Pulmonary artery endothelial cell (primary cell): ENCODE data around the gene ZC3H10. TPM values are rescaled to one million over a fixed set of nuclear protein-coding genes. Genes with fewer than 3 reads are reported as not detected.
"Not testable (repeated sequence)": the region's sequence is repeated elsewhere in the genome, so short reads cannot be mapped to it uniquely, and the experiment has no call there.

ENCODE experiments used
- DNase-seq: peaks from one replicate; pipeline ENCODE4 v3.0.0-alpha.2; 2011; ENCODE audit warnings: low read depth, low spot score
- total RNA-seq: library from RNA; depleted of rRNA; stranded (reverse); fragments of >200 nt; gene quantifications from 2 replicates; pipeline ENCODE4 v1.2.3, GENCODE V29; 2014

The ZC3H10 gene, protein sequence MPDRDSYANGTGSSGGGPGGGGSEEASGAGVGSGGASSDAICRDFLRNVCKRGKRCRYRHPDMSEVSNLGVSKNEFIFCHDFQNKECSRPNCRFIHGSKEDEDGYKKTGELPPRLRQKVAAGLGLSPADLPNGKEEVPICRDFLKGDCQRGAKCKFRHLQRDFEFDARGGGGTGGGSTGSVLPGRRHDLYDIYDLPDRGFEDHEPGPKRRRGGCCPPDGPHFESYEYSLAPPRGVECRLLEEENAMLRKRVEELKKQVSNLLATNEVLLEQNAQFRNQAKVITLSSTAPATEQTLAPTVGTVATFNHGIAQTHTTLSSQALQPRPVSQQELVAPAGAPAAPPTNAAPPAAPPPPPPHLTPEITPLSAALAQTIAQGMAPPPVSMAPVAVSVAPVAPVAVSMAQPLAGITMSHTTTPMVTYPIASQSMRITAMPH
- 5.5 and 7.0 TPM in 2 replicates for total RNA-seq

DNA sequence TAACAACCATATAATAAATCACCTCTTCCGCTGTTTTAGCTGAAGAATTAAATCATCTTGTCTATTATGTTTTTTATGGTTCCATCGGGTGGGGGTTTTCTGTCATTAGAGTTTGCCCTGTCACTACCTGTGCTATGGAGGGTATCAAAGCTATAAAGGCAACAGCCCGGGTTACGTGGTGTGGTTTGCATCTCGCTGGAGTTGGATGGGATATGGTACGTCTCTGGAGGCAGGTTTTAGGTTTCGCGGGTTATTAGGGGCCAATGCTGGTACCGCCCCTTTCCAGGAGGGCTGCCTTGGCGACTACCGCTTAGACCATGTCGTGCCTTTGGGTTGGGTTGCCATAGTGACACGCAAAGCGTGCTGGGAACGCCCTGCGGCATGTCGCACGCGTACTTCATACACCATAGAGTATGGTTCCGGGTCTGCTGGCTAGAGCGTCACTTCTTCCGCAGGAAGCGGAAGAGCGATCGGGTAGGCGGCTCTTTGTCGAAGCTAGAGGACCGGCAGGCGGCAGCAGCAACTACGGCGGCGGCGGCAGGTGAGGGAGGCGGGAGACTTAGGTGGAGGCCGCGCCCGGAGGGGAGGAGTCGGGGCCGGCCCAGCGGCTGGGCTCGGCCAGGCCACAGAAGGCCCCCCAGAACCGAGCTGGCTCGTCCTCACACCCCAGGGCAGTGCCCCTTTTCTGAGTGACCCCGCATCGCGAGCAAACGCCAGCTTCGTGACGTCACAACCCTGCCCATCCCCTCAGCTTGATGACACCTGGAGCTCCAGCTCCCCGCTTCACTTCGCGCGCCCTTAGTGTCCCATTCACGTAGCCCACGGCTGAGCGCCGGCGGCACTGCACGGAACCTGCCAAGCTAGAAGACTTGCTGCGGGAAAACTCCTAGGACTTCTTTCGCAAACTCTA, at the start of gene ZC3H10:
Gene ZC3H10, plus strand, starts transcription at position 489 of the 910 bp plus-strand sequence. CDS start 2,297 bp downstream, outside the sequence.
- DNase-seq = peak; percentile 95

DNA sequence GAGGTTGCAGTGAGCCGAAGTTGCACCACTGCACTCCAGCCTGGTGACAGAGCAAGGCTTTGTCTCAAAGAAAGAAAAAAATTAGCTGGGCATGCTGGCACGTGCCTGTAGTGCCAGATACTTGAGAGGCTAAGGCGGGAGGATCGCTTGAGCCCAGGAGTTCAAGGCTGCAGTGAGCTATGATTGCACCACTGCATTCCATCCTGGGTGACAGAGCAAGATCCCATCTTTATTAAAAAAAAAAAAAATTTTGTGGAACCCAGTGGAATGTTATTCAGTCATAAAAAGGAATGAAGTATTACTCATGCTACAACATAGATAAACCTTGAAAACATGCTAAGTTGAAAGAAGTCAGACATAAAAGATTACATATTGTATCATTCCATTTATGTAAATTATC, 46.4 kb upstream of the ZC3H10 start:
- no peak for DNase-seq

DNA sequence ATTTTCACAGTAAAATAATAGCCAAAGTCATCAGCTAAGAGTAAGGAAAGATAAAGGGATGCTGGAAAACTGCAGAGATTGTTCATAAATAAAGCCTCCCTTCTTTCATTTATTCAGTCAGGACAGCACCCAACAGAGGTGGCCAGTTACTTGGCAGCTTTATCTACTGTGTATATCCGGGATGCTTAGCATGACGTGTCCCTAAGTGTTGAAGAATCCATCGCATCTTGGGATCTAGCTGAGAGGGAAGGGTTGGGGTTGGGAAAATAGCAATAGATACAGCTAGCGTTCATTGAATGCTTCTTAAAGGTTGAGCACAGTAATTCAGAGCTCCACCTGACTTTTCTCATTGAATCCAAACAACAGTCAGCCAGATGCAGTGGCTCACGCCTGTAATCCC, 43.7 kb upstream of the ZC3H10 start:
- DNase-seq = no peak

DNA sequence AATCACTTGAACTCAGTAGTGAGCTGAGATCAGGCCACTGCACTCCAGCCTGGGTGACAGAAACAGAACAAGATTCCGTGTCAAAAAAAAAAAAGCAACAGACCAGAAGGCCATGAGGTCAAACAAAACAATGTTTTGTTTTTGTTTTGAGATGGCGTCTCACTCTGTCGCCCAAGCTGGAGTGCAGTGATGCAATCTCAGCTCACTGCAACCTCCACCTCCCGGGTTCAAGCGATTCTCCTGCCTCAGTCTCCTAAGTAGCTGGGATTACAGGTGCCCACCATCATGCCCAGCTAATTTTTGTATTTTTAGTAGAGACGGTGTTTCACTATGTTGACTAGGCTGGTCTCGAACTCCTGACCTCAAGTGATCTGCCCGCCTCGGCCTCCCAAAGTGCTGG, 40.1 kb upstream of the ZC3H10 start:
- not testable (repeated sequence) for DNase-seq

DNA sequence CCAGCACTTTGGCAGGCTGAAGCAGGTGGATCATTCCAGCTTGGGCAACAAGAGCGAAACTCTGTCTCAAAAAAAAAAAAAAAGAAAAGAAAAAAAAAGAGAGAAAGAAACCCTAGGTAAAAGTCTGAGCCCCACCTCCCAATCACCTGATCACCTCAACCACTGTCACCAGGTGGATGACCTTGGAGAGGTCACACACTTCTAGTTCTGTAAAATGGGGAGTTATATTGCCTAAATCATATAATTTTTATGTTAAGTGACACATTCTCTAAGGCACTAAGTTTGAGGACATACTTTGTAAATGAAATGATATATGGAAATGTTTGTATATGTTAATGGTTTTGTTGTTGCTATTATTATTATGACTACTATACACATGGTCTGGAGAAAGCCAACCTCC, 39.6 kb upstream of the ZC3H10 start:
- DNase-seq = no peak

DNA sequence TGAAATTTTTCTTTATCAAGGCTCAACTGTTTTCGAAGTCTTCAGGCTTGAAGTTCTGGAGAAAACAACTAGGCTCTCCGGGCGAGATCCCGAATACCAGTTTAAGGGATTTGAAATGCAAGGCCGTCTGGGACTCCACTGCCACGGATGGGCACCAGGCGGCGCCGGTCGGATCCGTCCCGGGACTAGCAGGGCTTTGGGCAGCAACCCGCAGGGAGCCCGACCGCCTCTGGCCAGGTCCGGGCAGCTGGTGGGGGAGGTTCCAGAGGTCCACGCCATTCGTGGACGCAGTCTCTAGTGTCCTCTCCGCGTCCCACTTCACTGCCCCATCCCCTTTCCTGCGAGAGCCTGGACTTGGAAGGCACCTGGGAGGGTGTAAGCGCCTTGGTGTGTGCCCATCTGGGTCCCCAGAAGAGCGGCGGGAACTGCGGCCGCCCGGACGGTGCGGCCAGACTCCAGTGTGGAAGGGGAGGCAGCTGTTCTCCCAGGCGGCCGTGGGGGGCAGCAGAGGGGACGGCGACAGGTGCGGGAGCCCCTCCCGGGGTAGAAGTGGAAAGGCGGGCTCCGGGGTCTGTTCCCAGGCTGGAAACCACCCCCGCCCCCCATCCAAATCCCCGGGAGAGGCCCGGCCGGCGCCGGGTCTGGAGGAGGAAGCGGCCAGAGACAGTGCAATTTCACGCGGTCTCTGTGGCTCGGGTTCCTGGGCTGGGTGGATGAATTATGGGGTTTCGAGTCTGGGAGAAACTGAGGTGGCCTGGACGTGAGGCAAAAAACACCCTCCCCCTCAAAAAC, 38.9 kb upstream of the ZC3H10 start:
- DNase-seq = peak; percentile 66

DNA sequence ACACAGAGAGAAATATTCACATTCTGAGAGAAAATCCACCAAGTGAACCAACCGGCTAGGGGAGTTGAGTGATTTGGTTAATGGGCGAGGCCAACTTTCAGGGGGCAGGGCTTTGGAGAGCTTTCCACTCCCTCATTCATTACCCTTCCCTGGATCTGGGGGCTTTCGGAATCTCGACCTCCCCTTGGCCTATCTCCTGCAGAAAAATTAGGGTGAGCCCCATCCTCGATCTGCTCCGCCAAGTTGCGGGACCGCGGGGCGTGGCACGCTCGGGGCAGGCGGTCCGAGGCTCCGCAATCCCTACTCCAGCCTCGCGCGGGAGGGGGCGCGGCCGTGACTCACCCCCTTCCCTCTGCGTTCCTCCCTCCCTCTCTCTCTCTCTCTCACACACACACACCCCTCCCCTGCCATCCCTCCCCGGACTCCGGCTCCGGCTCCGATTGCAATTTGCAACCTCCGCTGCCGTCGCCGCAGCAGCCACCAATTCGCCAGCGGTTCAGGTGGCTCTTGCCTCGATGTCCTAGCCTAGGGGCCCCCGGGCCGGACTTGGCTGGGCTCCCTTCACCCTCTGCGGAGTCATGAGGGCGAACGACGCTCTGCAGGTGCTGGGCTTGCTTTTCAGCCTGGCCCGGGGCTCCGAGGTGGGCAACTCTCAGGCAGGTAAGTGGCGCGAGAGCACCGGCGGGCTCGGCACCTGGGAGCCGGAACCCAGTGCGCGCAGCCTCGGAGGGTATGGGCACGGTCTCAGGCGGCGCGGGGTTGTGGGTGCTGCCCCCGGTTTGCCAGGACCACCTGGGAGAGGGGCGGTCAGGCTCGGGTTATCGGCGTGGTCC, 38.1 kb upstream of the ZC3H10 start, which contains the start of gene ERBB3:
Gene ERBB3, plus strand, starts transcription at position 443 of the 833 bp plus-strand sequence. Its CDS starts 136 bp downstream, at position 579.
- peak; percentile 29 for DNase-seq

DNA sequence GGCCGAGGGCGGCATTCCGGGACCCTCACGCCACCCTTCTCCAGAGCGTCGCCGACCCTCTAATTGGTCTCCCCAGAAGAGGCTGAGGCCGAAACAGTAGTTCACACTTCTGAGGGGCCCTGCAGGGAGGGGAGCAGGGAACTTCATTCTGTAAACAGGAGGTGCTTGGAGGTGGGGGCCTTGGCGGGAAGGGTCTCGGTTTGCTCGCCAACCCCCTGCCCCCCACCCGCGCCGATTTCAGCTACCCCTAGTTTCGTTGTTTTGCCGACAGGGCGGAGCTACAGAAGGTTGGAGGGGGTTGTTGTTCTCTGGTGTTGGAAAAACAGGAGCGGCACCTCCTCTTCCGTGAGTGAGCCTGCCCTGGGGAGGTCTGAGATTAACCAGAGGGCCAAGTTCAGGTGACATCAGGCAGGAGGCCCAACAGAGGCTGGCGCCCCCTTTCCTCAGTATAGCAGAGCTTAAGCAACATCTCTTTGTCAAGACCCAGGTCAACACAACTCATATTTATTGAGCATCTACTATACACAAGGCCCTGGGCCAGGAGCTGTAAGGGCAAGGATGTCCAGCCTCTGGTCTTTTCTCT, 37.4 kb upstream of the ZC3H10 start:
- DNase-seq = no peak

DNA sequence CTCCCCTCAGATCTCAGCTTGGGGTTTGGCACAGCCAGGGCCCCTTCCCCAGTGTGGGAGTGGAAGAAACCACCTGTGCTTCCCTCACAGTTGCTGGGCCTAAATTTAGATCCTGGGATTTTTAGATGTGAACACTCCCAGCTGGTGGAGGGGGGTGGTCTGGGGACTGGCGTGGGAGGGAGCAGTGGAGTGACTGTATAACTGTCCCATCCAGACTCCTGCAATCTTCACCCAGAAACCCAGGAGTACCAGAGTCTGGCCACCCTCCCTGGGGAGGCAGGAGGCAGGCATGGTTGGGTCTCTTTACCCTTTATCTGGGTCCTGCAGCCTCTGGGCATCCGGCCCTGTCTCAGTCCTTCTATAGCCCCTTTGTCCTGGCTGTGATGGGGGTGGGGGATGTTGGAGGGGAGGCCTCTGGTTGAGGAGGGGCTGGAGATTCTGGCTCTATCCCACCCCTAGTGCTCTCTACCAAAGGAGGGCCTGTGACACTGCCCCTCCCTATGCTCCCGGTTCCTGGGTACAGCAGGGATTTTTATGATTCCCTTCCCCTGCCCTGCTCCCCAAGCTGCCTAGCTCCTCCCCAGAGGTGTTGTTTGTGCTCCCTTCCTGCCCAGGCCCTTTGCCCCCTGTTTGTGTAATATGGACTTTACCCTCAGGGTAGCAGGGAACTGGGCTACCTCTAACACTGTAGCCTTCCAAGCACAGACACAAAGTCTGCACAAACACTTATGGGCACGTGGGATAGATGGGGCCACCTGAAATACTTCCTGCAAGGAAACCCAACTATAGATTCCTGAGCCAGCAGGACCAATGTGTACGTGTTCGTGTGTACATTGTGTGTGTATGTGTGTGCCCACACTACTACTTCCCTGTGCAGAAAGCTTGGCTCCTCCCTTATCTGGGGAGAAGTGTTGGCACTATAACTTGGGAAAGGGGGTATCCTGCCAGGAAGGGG, 36.4 kb upstream of the ZC3H10 start:
- DNase-seq = no peak

DNA sequence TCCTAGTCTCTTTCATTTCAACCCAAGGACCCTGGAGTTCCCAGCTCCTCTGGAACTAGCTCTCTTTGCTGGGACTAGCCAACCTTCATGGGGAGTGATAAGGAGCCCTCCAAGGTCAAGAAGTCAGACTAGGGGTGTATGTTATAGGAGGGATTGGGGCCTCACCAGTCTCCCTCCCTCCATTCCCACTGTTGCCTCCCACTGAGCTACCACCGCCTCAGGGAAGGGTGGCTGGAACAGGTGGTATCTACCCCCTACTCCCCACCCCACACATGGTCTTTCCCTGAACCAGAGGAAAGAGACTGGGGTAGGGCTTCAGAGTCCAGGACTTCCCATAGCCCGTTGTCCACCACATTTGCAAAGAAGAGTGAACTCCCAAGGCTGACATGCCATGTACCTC, 35.7 kb upstream of the ZC3H10 start:
- DNase-seq = no peak

DNA sequence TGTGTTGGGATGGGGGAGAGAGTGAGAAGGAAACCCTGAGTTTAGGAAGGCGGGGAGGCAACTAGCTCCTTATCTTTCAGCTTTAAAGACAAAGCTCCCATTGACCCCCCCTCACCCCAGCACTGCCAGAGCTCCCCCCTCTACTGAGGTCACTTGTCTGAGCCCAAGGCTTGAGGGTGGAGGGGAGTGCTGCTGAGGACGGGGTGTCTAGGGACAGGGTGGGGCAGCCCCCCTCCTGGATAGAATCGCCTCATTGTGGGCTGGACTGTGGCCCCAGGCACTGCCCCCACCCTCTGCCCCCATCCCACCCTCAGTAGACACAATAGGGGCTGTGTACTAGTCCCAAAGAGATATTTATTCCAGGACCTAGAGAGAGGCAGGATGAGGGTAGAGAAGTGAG, 35.1 kb upstream of the ZC3H10 start:
- no peak for DNase-seq

DNA sequence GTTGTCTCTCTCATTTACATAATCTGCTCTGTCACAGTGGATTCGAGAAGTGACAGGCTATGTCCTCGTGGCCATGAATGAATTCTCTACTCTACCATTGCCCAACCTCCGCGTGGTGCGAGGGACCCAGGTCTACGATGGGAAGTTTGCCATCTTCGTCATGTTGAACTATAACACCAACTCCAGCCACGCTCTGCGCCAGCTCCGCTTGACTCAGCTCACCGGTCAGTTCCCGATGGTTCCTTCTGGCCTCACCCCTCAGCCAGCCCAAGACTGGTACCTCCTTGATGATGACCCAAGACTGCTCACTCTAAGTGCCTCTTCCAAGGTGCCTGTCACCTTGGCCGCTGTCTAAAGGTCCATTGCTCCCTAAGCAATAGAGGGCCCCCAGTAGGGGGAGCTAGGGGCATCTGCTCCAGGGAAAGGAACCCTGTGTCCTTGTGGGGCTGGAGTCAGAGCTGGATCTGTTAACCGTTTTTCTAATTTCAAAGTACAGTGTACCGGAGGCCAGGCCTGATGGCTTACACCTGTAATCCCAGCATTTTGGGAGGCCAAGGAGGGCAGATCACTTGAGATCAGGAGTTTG, 33.0 kb upstream of the ZC3H10 start:
- no peak for DNase-seq

DNA sequence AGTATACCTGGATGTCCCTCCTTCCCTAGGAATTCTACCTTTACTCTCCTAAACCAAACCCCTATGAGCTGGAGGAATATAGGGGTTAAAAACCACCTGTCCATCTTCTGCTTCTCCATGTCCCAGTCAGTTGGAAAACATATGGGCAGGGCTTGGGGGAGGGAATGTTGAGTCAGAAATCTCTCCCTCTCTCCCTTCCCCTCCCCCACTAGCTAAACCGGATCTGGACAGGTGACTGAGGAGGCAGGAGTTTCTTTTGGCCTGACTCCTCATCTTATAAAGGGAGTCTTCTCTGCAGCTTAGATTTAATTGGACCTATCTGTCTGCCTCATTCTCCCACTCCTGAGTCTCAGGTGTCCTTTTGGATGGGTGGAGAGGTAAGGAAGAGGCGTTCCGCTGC, 32.0 kb upstream of the ZC3H10 start:
- no peak for DNase-seq

DNA sequence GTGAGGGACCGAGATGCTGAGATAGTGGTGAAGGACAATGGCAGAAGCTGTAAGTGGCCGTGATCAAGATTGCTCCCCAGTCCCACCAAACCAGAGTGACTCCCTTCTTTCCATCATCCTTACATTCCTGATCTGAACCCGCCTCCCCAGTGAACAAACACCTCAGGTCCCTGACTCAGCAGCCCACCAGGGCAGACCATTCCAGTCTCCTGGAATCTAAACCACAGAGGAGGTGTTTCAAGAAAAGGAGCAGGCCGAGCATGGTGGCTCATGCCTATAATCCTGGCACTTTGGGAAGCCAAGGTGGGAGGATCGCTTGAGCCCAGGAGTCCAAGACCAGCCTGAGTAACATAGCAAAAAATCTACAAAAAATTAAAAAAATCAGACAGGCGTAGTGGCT, 31.5 kb upstream of the ZC3H10 start:
- DNase-seq = no peak

DNA sequence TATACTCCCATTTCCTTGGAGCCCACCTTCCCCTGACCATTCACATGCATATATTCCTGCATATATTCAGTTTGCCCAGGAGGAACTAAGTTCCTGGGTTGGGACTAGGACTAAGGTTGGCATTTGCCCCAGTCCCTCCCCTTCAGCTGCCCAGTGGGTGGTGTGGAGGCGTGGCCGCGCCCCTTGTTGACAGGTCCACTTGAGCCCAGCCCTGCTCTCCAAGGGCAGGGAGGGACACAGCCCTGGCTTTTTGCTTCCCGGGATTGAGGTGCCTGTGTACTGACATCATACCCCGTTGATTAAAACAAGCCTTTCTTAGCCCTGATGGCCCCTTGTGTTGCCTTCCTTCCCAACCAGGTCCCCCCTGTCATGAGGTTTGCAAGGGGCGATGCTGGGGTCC, 30.8 kb upstream of the ZC3H10 start:
- no peak for DNase-seq

DNA sequence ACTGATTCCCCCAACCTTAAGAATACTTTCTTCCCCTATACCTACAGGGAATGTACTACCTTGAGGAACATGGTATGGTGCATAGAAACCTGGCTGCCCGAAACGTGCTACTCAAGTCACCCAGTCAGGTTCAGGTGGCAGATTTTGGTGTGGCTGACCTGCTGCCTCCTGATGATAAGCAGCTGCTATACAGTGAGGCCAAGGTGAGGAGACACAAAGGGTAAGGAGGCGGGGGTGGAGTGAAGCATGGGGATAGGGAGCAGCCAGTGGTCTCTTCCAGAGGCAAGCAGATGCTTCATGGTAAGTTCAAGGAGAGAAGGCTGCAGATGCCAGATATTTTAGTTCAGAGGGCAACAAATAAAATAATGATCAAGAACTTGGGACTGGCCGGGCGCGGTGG, 20.3 kb upstream of the ZC3H10 start:
- no peak for DNase-seq

DNA sequence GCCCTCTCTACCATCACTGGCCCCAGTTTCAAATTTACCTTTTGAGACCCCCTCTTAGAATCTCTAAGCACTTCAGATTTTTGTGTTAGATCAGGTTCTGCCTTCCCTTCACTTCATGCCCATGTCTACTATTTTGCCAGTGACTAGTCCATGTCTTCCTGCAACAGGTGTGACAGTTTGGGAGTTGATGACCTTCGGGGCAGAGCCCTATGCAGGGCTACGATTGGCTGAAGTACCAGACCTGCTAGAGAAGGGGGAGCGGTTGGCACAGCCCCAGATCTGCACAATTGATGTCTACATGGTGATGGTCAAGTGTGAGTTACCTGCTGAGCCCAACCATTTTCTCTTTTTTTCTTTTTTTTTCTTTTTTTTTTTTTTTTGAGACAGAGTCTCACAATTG, 19.5 kb upstream of the ZC3H10 start:
- no peak for DNase-seq

DNA sequence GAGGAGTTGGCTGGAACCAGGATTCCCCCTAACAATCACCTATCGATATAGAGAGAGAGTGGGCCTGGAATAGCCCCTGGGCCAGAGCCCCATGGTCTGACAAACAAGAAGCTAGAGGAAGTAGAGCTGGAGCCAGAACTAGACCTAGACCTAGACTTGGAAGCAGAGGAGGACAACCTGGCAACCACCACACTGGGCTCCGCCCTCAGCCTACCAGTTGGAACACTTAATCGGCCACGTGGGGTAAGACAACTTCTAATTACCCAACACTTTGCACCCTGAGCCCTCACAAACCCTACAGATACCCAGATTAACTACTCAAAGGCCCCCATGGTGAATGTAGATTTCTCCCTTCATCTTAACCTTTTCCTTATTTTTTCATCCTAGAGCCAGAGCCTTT, 18.3 kb upstream of the ZC3H10 start:
- DNase-seq = no peak

DNA sequence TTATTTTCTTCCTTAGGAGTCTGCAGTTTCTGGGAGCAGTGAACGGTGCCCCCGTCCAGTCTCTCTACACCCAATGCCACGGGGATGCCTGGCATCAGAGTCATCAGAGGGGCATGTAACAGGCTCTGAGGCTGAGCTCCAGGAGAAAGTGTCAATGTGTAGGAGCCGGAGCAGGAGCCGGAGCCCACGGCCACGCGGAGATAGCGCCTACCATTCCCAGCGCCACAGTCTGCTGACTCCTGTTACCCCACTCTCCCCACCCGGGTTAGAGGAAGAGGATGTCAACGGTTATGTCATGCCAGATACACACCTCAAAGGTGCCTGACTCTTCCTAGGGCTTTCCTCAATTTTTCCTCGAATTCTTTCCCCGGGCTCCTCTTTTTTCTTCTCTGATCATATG, 17.0 kb upstream of the ZC3H10 start:
- no peak for DNase-seq
